A172 (cell line): Measurements from ENCODE around the gene GGT6. TPM values are rescaled to one million over a fixed set of nuclear protein-coding genes. Genes with fewer than 3 reads are reported as not detected.

Experiments used
- DNase-seq: peaks from one replicate; pipeline ENCODE4 v3.0.0-alpha.2; 2015; ENCODE audit warnings: low spot score
- total RNA-seq: library from RNA; depleted of rRNA; stranded (reverse); fragments of >200 nt; shearing (Covaris generic); gene quantifications from 2 replicates; pipeline ENCODE4 v1.2.3, GENCODE V29; 2014

GGT6 gene
- total RNA-seq, 1 experiment from 2014 or later = not detected

DNA sequence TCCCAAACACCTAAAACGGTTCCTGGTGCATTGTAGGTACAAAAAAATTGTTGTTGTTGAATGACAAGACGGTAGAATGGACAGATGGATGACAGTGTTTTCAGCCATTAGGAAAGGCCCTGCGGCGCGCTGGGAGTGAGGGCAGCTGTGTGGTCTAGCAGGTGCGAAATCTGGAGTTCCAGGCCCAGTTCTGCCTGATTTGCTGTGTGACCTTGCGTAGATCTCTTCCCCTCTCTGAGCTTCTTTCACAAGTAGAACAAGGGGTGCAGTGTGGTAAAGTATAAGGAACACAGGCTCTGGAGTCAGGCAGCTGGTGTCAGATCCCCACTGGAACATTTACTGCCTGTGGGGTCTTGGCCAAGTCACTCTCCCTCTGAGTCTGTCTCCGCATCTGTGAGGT is 36.4 kb downstream of the GGT6 start:
- no peak for DNase-seq

GRCh38 chr17:4522661-4523060 is 37.7 kb downstream of the GGT6 start:
- DNase-seq = no peak

DNA sequence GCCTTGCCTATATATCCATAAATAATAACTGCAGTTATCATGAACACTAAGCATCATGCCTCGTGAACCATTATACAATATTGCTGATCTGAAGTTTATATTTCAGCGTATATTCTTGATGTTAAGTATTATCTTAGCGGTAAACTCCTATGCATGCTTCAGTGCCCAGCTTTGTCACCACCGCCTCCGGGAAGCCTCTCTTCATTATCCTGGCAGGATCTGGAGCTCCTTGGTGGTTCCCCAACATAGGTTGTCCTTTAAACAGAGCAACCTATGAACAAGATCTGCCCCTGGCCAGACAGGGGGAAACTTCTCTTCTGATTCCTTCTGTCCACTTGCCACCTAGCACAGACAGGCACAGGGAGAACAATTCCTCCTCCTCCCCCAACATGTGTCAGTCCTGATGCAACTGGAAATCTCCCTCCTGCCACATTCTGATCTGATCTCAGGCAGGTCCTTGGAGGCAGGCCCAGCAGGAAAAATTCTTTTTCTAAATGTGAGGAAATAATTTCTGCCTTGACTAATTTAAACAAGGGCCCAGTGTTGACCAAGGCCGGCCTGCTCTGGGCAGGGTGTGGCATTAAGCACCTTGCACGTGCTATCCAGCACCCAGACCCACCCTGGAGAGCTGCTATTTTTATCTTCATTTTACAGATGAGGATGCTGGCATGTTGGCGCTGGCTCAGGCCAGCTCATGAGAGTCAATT is 39.3 kb downstream of the GGT6 start:
- DNase-seq = peak; percentile 78

- DNase-seq = peak; percentile 17
Observed at GRCh38 chr17:4520060-4520893, 40.1 kb downstream of the GGT6 start.

GRCh38 chr17:4519361-4519788 is 41.0 kb downstream of the GGT6 start:
- no peak for DNase-seq

GRCh38 chr17:4518901-4519300 is 41.5 kb downstream of the GGT6 start:
- DNase-seq = no peak

DNA sequence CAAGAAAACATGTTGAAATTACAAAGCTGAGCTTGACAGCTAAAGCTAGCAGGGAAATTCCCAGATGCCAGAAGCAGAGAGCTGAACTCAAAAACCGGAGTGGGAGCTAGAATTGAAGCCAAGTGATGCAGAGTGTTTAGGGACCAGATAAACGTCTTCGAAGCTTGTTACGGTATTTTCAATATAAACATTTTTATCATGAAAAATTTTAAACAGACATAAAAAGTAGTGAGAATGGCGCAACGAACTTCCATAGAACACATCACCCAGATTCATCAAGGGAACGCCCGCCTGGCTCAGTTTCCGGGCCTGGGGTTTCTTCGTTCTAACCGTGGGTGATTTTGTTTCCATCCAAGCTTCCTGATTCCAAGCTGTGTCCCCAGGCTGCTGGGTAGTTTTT is 43.6 kb downstream of the GGT6 start:
- no peak for DNase-seq

DNA sequence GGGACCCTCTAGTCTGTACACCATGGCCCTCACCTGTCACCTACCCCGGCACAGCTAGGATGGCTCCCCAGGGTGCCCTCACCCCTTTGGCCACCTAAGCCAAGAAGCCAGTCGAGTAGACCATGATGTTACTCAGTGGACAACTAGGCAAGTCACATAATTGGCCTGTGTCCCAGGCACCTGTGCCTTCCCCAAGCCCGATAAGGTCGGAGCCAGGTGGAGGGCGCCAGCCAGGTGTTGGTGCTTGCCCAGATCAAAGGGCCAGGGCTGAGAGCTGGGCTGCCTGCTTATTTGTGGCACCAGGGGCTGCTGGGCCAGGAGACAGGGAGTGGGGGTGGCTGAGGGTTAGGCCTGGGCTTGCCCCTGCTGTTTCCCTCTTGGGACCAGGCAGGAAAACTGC is 44.9 kb downstream of the GGT6 start:
- no peak for DNase-seq

DNA sequence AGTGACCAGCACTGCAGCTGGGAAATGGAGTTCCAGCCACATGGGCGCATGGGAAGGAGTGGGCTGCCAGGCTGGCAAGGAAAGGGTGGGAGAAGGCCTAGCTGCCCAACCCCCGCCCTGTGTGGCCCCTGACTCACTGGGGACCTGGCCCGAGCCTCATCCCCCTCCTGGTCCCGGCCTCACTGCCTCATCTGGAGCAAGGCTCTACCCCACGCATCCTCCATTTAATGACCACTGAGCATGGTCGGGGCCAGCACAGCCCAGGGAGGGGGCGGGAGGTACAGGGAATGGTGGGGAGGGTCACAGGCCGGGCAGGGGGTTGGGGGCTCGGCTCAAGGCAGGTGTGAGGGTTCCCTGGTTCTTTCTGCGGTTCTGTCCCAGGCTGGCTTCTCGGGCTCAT is 45.6 kb downstream of the GGT6 start:
- DNase-seq = no peak

GRCh38 chr17:4514206-4514605 is 46.2 kb downstream of the GGT6 start:
- DNase-seq = no peak

DNA sequence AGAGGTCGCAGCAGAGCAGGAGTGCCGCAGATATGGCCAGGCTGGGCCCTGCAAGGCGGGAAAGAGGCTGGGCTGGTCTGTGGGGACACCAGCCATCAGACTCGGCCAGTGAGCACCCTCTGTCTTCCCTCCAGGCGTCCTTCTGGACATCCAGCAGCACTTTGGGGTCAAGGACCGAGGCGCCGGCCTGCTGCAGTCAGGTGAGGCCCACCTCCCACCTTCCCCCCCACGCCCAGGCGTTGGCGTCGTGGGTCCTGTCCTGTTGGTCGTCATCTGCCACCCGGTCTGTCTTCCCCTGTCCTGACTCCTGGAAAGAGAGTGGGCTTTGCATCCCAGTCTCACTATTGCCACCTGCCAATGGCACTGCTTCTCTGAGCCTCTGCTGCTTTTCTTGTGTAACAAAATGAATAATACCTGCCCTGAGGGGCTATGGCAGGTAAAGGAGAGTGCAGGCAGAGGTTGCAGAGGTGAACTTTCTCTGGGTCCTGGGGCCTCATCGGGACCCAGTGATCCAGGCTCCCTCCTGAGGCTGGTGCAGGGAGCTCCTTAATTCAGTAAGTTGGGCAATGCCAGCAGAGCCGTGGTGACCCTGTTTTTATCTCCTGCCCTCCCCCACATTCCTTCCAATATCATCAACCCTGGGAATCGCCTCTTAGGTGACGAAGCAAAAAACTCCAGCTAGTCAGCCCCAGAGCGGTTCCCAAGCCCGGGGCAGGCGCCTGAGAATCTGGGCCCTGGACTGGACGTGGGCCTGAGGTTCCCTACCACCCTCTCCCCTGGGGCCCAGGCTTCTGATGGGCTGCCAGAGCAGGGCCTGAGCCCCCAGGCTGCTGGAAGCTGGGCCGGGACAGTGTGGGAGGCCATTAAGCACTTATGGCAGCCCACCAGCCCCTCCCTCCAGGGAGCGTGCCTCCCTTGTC is 47.0 kb downstream of the GGT6 start:
- no peak for DNase-seq

- no peak for DNase-seq
Observed at GRCh38 chr17:4512156-4513112, 47.9 kb downstream of the GGT6 start.

DNA sequence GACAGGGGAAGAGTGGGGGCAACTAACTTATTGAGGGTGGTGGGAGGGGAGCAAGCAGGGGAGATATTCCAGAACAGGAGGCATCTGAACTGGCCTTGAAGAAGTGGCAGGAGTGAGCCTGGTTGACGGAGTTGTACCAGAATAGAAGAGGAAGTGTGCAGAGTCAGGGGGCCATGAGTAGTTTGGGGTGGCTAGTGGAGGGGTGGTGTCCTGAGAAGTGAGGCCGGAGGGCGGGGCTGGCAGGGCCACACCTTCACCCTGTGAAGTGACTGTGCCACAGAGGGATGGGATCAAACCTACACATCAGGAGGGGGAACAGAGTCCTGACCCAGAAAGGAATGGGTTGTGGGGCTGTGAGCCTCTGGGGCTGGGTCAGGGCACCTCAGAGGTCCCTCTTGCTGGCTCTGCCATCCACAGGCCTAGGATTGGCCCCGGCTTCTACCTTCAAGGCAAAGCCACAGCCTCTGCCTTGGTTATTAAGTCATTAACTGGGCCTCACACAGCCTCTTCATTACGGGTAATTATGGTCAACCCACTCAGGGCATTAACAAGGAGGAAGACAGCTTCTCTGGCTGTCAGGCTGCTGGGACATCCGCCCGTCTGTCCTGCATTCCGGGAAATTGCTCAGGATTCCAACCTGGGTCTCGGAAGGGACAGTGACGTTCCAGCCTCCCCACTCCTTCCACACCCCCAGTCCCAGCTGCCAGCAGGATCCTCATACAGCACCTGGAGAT is 49.0 kb downstream of the GGT6 start:
- no peak for DNase-seq

GRCh38 chr17:4510618-4510941 is 49.8 kb downstream of the GGT6 start:
- no peak for DNase-seq

DNA sequence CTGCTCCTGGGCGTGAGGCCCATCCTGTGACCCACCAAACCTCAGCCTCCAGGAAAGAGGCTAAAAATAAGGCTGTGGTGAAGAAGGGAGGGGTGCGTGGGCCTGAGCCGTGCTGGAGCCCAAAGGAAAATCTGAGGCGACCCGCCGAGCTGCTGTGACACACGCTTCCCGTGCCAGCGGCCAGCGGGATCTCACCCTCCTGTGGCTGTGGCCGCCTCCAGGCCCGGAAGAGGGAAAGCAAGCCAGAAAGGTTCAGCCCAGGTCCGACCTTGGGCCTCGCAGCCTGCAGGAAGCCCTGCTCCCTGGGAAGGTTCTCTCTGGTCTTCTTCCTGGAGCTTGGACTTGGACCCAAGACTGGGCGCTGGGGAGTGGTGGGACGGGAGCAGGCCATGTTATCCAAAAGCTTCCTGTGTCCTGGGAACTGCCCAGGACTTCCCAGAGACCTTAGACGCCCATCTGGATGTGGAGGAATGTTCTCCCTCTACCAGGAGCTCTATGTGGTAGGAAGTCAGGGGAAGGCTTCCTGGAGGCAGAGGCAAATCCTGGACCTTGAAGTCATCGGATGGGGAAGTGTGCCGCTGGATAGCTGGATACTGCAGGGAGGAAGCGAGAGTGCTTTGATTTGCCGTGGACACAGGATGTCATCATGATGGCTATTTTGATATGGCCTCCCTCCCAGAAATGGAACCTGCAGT is 50.3 kb downstream of the GGT6 start:
- DNase-seq = no peak

GRCh38 chr17:4509401-4509800 is 51.0 kb downstream of the GGT6 start:
- no peak for DNase-seq

- no peak for DNase-seq
Observed at GRCh38 chr17:4508207-4508606, 52.2 kb downstream of the GGT6 start.

DNA sequence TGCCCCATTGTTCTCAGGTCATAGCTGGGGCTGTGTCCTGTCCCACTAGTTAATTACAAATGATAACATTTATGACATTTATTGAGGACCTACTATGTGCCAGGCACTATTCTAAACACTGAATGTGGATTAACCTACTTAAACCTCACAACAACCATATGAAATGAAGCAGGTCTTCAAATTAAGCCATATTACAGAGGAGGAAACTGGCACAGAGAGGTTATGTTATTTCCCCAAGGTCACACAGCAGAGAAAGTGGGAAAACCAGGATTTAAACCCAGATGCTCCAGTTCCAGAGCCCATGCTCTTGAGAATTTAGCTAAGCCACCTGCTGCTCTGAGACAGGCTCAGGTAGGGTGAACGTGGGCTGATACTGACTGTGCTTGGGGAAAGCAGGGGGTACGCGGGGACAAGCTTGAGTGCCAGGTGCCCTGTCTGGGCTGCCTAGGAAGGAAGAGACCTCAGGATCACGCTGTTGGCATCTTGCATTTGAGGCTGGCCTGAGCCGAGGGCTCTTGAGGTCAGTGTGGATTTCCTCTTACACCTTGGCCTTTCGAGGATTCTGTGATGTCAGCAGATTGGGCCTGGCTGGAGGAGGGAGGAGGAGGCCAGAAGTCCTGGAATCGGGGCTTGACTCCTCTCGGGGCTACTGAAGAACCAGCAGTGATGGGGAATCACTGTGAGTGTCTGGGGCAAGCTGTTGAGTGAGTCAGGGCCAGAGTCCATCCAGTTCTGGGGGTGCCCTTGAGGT is 52.8 kb downstream of the GGT6 start:
- DNase-seq = no peak
